ENCODE results near the gene NEURL3.

DNA sequence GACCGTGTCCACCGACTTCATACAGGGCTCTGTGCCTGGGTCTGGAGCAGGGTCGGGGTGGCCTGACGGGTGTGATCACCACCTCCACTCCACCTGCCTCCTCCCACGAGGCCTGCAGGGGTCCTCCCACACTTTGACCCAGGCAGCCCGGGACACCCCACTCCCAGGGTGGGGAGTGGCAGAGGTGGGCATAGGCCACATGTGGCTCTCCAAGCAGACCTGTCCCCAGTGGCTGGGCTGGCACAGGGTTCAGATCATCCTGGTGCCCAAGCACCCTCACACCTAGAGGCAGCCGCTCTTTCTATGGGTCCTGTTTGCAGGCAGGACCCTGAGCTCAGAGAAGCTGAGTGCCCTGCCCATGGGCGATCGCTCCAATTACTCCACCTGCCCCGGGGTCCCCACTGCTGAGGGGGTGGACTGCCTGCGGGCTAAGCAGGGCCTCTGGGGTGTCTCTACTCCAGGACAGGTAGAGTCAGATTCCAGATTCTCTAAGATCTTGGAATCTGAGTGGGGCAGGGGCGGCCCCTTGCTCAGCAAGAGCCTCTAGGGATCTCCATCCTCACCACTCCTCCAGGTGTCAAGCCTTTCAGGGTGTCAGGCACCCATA lies 1.4 kb downstream of the NEURL3 start:
- TF ChIP-seq, protein P1, sequence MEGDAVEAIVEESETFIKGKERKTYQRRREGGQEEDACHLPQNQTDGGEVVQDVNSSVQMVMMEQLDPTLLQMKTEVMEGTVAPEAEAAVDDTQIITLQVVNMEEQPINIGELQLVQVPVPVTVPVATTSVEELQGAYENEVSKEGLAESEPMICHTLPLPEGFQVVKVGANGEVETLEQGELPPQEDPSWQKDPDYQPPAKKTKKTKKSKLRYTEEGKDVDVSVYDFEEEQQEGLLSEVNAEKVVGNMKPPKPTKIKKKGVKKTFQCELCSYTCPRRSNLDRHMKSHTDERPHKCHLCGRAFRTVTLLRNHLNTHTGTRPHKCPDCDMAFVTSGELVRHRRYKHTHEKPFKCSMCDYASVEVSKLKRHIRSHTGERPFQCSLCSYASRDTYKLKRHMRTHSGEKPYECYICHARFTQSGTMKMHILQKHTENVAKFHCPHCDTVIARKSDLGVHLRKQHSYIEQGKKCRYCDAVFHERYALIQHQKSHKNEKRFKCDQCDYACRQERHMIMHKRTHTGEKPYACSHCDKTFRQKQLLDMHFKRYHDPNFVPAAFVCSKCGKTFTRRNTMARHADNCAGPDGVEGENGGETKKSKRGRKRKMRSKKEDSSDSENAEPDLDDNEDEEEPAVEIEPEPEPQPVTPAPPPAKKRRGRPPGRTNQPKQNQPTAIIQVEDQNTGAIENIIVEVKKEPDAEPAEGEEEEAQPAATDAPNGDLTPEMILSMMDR (IDR thresholded peaks at IDR 0.05), result no peak
- no peak for TF ChIP-seq ZFX (IDR thresholded peaks at IDR 0.05; ENCODE audit: borderline replicate concordance)

All from 22Rv1 (cell line).